Neutrophil (primary cell): ENCODE measurements around the gene PAWR.

Experiments
- H3K27ac ChIP-seq: fragments of 200-600 bp; sonication (generic); 2 replicates; pipeline ENCODE4 v1.5.1; 2016; ENCODE audit warnings: mild to moderate bottlenecking, moderate library complexity
- H3K27me3 ChIP-seq: fragments of 200-600 bp; sonication (generic); 2 replicates; pipeline ENCODE4 v1.6.0; 2016; ENCODE audit warnings: mild to moderate bottlenecking
- H3K36me3 ChIP-seq: fragments of 200-600 bp; sonication (generic); 2 replicates; pipeline ENCODE4 v1.5.1; 2017
- H3K4me1 ChIP-seq, 2 experiments: fragments of 200-600 bp in 1 of 2; sonication (generic) in 1 of 2; 1 replicate in 1 of 2; 2 replicates in 1 of 2; pipeline versions ENCODE4 v1.5.1 to v1.6.1; 2013 to 2016; ENCODE audit warnings: low read depth in 1 of 2, low read length in 1 of 2, mild to moderate bottlenecking in 1 of 2, moderate library complexity in 1 of 2; ENCODE audit not compliant: control insufficient read depth in 1 of 2, insufficient read depth in 1 of 2
- H3K4me3 ChIP-seq, 2 experiments: fragments of 200-600 bp in 1 of 2; sonication (generic) in 1 of 2; 1 replicate in 1 of 2; 2 replicates in 1 of 2; pipeline ENCODE4 v1.5.1; 2013 to 2016; ENCODE audit warnings: low read depth in 1 of 2, low read length in 1 of 2, mild to moderate bottlenecking in 1 of 2, moderate library complexity in 1 of 2
- H3K9me3 ChIP-seq: fragments of 200-600 bp; sonication (generic); 2 replicates; pipeline ENCODE4 v1.5.1; 2016
- CTCF ChIP-seq: fragments of 200-600 bp; sonication (generic); IDR thresholded peaks from 2 replicates; pipeline ENCODE4 v1.5.1; 2016; ENCODE audit warnings: antibody characterized with exemption

The PAWR gene

GRCh38 chr12:79678306-79678705 lies 12.5 kb downstream of the PAWR start:
- no peaks in the 10 kb centered on the region for H3K36me3 ChIP-seq
- no peak overlapping the region for H3K4me3 ChIP-seq
- H3K4me1 ChIP-seq = no peaks in the 10 kb centered on the region
- H3K27ac ChIP-seq = no peak overlapping the region
- no peaks in the 10 kb centered on the region for H3K27me3 ChIP-seq
- no peaks in the 10 kb centered on the region for H3K9me3 ChIP-seq
- no peak for TF ChIP-seq CTCF

GRCh38 chr12:79677672-79678071 lies 13.1 kb downstream of the PAWR start:
- no peaks in the 10 kb centered on the region for H3K27me3 ChIP-seq
- H3K27ac ChIP-seq = no peak overlapping the region
- TF ChIP-seq CTCF = no peak
- H3K36me3 ChIP-seq = no peaks in the 10 kb centered on the region
- no peaks in the 10 kb centered on the region for H3K4me1 ChIP-seq
- H3K9me3 ChIP-seq = no peaks in the 10 kb centered on the region
- no peak overlapping the region for H3K4me3 ChIP-seq

GRCh38 chr12:79676579-79676978 lies 14.2 kb downstream of the PAWR start:
- no peak overlapping the region for H3K27ac ChIP-seq
- no peaks in the 10 kb centered on the region for H3K36me3 ChIP-seq
- H3K27me3 ChIP-seq = no peaks in the 10 kb centered on the region
- TF ChIP-seq CTCF = no peak
- no peak overlapping the region for H3K4me3 ChIP-seq
- H3K4me1 ChIP-seq = no peaks in the 10 kb centered on the region
- no peaks in the 10 kb centered on the region for H3K9me3 ChIP-seq

GRCh38 chr12:79674629-79675028 lies 16.1 kb downstream of the PAWR start:
- no peaks in the 10 kb centered on the region for H3K27me3 ChIP-seq
- H3K4me3 ChIP-seq = no peak overlapping the region
- H3K27ac ChIP-seq = no peak overlapping the region
- H3K36me3 ChIP-seq = no peaks in the 10 kb centered on the region
- H3K9me3 ChIP-seq = no peaks in the 10 kb centered on the region
- TF ChIP-seq CTCF = no peak
- H3K4me1 ChIP-seq = no peaks in the 10 kb centered on the region

- TF ChIP-seq CTCF = no peak
- Histone ChIP-seq H3K4me1 (no peaks in the 10 kb centered on the region), H3K27me3 (no peaks in the 10 kb centered on the region), H3K27ac (no peak overlapping the region), H3K4me3 (no peak overlapping the region), H3K9me3 (no peaks in the 10 kb centered on the region), H3K36me3 (no peaks in the 10 kb centered on the region)
These were observed 17.4 kb downstream of the PAWR start for GRCh38 chr12:79673354-79673753.

- Histone ChIP-seq H3K36me3 (no peaks in the 10 kb centered on the region), H3K4me3 (no peak overlapping the region), H3K27me3 (no peaks in the 10 kb centered on the region), H3K27ac (no peak overlapping the region), H3K9me3 (no peaks in the 10 kb centered on the region), H3K4me1 (no peaks in the 10 kb centered on the region)
- no peak for TF ChIP-seq CTCF
These were observed 22.7 kb downstream of the PAWR start for GRCh38 chr12:79668113-79668512.
